ENCODE results near the gene SF3B5.
"Not testable (repeated sequence)": the region's sequence is repeated elsewhere in the genome, so short reads cannot be mapped to it uniquely, and the experiment has no call there.

SF3B5 gene

DNA sequence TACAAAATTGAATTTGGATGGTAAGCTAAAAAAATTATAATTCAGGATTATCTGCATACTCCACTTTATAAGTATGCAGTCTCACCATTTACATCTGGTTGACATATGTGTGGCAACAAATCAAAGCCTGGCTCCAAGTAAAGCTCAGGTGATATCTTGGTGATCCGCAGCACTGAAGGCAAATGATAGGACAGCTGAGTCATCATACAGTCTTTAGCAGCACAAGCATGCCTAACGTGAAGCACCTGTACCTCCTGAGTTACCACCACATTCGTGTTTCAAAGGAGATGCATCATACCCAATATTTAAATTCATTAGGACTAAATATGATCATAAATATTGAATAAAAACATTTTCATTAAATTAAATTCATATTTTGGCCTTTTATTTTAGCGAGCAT lies 43.2 kb upstream of the SF3B5 start:
- TF ChIP-seq, protein P1, sequence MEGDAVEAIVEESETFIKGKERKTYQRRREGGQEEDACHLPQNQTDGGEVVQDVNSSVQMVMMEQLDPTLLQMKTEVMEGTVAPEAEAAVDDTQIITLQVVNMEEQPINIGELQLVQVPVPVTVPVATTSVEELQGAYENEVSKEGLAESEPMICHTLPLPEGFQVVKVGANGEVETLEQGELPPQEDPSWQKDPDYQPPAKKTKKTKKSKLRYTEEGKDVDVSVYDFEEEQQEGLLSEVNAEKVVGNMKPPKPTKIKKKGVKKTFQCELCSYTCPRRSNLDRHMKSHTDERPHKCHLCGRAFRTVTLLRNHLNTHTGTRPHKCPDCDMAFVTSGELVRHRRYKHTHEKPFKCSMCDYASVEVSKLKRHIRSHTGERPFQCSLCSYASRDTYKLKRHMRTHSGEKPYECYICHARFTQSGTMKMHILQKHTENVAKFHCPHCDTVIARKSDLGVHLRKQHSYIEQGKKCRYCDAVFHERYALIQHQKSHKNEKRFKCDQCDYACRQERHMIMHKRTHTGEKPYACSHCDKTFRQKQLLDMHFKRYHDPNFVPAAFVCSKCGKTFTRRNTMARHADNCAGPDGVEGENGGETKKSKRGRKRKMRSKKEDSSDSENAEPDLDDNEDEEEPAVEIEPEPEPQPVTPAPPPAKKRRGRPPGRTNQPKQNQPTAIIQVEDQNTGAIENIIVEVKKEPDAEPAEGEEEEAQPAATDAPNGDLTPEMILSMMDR (IDR thresholded peaks at IDR 0.05; ENCODE audit: low read depth, low read length): no peak

DNA sequence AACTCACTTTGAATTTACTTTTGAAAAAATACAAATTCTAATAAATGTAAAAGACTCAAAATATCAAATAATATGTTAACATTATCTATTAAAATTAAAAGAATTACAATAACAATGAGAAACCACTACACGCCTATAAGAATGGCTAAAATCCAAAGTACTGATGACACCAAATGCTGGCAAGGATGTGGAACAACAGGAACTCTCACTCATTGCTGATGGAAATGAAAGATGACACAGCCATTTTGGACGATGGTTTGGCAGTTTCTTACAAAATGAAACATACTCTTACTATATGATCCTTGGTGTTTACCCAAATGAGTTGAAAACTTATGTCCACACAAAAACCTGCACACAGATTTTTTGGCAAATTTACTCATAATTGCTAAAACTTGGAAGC lies 39.4 kb upstream of the SF3B5 start:
- H3K4me3 ChIP-seq (ENCODE audit: low read depth, low read length): no peak overlapping the region
- TF ChIP-seq, protein P1 (IDR thresholded peaks at IDR 0.05; ENCODE audit: low read depth, low read length): no peak

More for the DNA sequence above, 43.2 kb upstream of the SF3B5 start:
- no peak overlapping the region for H3K4me3 ChIP-seq (ENCODE audit: low read depth, low read length)

DNA sequence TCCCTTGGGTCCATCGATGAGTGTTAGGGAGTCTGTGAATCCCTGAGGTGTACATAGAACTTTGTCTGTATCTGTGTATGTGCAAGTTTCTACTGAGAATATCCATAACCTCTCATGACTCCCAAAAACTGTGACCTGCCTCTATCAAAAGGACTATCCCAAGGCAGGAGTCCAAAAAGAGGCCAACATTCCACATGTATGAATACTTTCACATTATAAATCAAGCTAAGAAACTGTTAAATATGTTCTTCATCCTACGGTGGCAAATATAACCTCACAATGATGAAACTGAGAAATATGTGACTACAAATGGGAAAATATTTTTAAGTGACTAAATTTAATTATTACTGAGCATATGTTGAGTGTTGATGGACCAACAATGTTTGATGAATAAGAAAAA lies 38.8 kb upstream of the SF3B5 start:
- no peak overlapping the region for H3K4me3 ChIP-seq (ENCODE audit: low read depth, low read length)
- TF ChIP-seq, protein P1 (IDR thresholded peaks at IDR 0.05; ENCODE audit: low read depth, low read length): no peak

DNA sequence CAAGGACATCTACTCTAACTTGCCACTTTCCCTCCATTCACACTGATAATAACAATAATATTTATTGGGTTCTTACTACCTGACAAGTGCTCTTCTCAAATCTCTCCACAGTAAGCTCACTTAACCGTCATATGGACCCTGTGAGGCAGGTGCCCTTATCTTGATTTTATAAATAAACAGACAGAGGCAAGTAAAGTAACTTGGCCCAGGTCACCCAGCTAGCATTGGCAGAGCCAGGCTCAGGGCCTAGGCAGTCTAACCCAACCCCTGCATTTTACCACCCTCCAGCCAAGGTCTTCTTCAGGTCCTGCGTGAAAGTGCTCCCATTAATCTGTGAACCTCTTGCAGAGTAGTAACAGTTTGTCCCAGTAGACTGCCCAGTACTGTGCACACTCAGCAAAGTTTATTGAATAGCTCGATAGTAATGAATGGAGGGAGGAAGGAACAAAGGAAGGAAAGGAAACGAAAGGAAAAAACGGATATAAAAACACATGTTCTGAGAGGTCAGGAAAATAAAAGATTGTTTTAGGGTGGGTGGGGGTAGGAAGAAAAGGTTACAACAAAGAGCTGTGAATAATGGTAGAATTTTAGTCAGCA lies 38.0 kb upstream of the SF3B5 start:
- TF ChIP-seq, protein P1 (IDR thresholded peaks at IDR 0.05; ENCODE audit: low read depth, low read length): no peak
- H3K4me3 ChIP-seq (ENCODE audit: low read depth, low read length): no peak overlapping the region

DNA sequence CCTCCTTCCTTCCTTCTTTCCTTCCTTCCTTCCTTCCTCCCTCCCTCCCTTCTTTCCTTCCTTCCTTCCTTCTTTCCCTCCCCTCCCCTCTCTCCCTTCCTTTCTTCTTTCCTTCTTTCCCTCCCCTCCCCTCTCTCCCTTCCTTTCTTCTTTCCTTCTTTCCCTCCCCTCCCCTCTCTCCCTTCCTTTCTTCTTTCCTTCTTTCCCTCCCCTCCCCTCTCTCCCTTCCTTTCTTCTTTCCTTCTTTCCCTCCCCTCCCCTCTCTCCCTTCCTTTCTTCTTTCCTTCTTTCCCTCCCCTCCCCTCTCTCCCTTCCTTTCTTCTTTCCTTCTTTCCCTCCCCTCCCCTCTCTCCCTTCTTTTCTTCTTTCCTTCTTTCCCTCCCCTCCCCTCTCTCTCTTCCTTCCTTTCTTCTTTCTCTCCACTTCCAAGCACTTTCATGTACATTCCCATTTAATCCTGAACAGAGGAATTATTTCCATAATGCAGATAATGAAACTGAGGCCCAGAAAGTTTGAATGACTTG lies 36.9 kb upstream of the SF3B5 start:
- not testable (repeated sequence) for H3K4me3 ChIP-seq (ENCODE audit: low read depth, low read length)

DNA sequence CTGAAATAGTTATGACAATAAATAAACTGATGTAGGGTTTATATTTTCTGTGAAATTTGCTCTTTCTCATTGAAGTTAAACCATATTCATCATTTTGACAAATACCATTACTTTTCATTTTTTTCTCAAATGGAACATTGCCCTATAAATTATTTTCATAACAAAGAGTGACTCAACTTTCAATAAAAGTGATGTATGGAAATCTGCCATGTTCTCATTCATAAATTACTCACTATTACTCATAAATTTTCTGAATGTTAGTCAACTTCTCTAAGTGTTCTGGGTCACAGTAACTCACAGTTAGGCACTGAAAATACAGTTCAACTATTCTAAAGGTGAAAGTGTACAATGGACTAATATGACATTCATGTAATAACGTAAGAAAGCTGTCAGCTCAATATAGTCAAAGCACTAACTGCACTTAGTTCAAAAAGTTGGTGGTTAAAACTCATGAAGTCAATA lies 35.9 kb upstream of the SF3B5 start:
- H3K4me3 ChIP-seq (ENCODE audit: low read depth, low read length): no peak overlapping the region
- TF ChIP-seq, protein P1 (IDR thresholded peaks at IDR 0.05; ENCODE audit: low read depth, low read length): no peak

DNA sequence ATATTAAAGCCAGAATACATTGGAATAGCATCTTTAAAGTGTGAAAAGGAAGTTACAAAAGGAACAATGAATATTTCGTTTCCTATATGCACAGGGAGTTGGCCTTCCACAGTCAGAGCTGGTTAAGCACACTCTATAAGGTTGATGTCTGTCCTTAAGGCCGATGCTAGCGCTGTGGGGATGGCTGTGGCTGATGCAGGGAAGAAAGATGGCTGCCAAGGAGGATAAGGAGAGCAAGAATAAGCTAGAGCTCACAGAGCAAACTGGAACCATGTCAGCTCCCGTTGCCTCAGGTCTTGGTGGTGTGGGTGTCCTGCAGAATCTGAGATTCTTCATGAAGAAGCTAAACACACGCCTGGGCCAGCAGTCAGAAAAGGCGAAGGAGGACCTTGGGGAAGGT lies 34.1 kb upstream of the SF3B5 start:
- no peak overlapping the region for H3K4me3 ChIP-seq (ENCODE audit: low read depth, low read length)
- TF ChIP-seq, protein P1 (IDR thresholded peaks at IDR 0.05; ENCODE audit: low read depth, low read length): no peak

DNA sequence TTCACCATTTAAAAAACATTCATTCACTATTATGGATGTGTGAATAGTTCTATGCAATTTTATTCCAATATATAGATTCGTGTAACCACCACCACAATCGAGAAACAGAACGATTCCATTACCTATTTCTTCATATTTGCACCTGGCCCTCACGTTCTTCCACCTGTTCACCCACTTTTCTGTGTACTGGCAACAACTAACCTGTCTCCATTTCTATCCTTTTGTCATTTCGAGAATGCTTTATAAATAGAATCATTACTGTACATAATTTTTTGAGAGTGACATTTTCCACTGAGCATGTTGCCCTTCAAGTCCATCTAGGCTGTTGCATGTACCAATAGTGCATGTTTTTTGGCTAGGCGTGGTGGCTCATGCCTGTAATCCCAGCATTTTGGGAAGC lies 31.7 kb upstream of the SF3B5 start:
- TF ChIP-seq, protein P1 (IDR thresholded peaks at IDR 0.05; ENCODE audit: low read depth, low read length): no peak
- no peak overlapping the region for H3K4me3 ChIP-seq (ENCODE audit: low read depth, low read length)
